Cerebellar nuclear complex (tissue), 1 donor: Measurements from ENCODE around the gene SUB1.
"Not testable (repeated sequence)": the region's sequence is repeated elsewhere in the genome, so short reads cannot be mapped to it uniquely, and the experiment has no call there.

ENCODE experiments used
- DNase-seq, 2 experiments: peaks; one replicate each; lab custom pipeline; 2025; lab: John Stamatoyannopoulos, UW

Gene SUB1

DNA sequence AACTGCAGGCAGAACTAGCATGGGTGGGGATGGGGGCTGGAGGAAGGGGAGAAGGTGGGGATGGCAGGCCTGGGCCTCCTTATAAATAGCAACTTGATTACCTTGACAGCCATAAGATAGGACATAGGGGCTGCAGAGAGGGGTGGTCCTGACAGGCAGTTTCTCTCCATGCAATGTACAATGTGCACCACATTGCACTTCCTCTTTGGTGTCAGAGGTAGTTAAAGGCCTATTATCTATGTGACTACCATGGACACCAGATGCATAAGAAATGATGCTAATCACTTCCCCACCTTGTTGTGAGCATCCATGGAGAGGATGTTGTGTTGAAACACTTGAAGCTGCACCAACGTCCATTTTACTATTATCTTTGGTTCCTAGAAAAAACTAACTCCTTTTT, 20.2 kb upstream of the SUB1 start:
- DNase-seq, result no peak

DNA sequence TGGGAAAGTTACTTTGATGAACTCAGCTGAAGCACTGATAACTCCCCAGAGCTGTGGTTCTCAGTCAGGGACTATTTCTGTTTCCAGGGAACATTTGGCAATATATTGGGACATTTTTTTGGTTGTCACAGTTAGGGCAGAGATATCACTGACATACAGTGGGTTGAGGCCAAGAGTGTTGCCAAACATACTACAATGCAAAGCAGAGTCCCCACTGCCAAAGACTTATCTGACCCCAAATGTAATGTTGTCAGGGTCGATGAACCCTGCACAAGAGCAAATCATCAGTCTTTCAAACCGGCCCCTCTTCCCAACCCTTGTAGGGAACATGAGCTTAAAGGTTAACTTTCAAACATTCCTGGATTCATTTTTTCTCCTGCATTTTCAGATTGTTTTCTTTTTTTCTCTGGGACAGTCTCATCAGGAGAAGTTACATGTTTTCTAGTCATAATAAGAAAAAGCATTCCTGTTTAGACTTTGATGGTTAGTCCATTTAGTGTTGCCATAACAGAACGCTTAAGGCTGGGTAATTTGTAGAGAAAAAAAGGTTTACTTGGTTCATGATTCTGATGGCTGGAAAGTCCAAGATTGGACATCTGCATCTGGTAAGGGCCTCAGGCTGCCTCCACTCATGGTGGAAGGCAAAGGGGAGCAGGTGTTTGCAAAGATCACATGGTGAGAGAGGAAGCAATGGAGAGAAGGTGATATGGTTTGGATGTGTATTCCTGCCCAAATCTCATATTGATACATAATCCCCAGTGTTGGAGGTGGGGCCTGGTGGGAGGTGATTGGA, 18.8 kb upstream of the SUB1 start:
- DNase-seq, result no peak

DNA sequence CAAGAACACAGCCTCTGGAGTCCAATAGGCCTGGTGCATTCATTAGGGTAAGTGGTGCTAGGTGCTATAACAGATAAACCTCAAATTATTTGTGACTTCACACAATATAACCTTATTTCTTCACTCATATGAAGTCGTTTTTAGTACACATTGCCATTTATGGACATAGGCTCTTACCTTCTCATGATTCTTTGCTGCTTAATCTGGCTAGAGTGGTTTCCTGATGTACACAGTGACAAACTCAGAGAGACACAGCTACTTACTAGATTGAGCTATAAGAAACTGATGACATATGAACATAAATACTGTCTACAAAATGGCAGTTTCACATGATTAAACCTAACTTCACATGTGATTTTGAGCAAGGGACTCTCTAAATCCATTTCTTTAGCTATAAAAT, 14.2 kb upstream of the SUB1 start:
- no peak for DNase-seq

DNA sequence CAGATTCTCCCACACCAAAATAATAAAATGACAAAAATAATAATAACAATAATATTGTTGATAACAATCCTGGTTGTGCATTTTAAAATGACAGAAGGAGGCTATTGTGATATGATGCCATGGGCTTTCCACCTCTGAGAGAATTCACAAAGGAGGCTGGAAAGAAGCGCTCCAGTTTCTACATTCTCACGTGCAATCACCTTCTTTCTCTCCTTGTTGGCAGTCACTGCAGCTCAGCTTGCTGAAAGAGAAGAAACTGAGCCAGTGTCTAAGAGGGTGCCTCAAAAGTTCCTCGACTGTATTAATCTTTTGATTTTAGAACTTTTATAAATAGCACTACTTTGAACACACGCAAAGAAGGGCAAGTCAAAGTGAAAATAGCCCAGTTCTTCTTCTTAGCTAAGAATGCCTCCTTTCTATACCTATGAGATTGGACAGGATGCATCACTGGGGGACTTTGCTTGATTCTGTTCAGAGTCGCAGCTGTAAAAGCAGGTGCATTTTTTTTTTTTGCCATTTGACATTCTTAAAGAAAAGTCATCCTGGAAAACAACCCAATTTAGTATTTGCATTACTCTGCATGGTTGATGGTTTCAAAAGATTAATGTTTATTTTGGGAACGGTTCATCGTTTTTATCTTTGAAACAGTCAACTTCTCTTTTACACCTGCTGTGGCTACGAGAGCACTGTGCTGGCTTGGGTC, 12.4 kb upstream of the SUB1 start:
- no peak for DNase-seq

DNA sequence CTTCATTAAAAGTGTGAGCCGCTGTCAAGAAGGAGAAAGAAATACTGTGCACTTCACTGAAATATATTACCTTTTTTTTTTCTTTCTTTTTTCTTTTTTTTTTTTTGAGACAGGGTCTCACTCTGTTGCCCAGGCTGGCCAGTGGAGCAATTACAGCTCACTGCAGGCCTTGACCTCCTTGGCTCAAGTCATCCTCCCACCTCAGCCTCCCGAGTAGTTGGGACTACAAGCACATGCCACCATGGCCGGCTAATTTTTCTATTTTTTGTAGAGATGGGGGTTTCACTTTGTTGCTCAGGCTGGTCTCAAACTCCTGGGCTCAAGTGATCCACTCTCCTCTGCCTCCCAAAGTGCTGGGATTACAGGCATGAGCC, 11.9 kb upstream of the SUB1 start:
- DNase-seq, result not testable (repeated sequence)

DNA sequence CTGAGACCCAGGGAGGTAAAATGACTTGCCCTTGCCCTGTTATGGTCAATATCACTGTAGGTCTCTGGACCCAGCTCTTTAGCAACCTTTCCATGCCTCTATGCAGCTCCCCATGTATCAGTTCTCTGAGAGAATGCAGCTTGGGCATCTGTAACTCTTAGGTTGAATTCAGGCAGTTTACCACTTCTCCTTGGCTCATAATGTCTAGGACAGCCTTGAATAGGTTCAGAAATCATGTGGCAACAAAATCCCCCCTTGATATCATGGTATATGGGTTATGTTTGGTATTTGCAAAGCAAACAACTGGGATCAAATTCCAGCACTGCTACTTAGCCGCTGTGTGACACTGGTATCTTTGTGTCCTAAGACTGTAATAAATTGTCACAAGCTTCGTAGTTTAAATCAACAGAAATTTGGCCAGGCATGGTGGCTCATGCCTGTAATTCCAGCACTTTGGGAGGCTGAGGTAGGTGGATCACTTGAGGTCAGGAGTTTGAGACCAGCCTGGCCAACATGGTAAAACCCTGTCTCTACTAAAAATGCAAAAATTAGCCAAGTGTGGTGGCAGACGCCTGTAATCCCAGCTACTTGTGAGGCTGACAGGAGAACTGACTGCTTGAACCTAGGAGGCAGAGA, 10.7 kb upstream of the SUB1 start:
- no peak for DNase-seq

DNA sequence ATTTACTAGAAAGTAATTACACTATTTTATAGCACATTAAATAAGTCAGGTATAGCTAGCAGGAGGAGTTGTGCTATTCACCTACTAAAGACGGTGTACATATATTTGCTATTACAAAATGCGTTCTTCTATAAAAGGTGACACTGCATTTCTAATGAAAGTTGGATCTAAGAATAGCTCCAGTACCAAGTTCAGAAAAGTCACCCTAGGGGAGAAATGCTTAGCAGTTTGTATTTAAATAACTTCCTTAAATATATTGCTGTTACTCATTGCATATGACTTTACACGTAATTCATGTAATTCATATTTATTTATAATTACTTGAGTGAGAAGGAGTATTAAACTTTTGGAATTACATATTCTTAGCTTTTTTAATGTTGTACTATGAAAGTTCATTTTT, 7.0 kb upstream of the SUB1 start:
- DNase-seq, result no peak

DNA sequence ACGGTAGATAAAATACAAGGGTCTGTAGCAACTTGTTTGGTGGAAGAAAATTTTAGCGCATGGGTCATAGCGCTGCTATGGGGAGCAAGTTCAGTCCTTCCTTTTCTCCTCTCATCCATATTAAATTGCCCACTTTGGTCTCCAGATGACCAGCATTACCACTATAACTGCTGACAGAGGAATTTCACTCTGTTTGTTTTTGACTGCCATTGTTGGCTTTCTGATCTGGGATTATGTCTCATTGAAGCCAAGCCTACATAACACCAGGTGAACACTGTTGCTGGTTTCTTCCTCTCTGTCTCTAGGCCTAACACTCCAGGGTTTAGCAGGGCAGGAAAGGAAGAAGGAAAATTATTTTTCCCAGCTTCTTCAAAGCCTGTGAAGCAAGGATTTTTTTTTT, 6.6 kb upstream of the SUB1 start:
- no peak for DNase-seq

DNA sequence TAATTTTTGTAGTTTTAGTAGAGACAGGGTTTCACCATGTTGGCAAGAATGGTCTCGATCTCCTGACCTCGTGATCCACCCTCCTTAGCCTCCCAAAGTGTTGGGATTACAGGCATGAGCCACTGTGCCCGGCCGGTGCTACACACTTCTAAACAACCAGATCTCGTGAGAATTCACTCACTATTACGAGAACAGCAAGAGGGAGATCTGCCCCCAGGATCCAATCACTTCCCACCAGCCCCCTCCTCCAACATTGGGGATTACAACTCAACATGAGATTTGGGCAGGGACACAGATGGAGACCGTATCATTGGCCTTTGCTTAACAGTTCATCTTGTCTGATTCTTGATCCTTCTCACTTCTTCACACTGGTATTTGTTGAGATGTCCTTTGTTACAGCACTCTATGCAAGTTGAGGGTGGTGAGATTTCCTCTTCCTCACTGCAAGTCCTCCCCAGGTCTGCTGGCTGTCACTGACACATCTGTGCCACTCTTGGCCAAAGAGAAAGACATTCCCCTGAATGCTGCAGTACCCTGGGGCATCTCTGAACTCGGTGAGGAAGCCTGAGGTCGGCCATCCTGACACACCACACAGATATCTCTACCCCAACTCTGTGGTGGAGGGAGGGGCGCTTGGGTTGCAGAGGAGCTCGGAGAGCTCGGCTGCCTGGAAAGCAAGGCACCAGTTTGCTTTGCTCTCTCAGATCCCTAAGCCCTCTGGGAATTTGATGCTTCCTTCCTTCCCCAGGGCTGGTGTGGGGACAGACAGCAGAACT, 4.2 kb upstream of the SUB1 start:
- no peak for DNase-seq

DNA sequence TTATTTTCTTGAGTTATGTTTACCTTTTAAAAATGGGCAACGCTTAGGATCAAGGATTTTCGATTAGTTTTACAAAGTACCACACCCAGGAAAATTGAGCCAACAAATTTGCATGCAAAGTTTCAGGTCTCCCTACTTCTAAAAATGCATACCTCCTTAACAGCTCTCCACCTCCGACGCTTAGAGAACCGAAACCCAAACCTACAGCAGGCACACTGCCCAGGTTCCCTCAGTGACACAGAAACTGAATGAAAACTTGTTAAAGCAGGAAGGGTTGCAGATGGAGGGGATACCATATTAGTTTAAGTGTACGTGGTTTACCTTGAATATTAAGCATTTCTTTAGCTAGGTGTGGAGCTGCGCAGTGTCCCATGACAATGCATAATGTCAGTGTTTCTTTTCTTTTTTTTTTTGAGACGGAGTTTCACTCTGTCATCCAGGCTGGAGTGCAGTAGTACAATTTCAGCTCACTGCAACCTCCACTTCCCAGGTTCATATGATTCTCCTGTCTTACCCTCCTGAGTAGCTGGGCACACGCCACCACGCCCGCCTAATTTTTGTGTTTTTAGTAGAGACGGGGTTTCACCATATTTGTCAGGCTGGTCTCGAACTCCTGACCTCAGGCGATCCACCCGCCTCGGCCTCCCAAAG, 1.6 kb upstream of the SUB1 start:
- DNase-seq, result no peak

DNA sequence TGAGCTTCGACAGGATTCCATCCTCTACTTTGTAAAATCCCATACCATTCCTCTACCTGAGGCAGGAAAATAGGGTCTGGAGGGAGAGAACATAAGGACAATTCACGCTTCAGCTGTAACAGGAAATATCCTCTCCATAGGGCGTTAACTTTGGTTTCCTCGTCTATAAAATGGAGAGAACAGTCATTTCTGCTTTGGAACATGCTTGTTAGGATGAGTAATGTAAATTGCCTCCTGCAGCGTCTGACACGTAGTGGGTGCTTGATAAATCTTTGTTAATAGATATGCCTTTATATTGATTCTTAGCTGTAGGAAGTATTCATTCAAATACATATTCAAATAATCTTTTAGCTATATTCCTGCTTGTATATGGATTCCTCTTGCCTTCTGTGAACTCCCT, 711 bp upstream of the SUB1 start:
- no peak for DNase-seq

DNA sequence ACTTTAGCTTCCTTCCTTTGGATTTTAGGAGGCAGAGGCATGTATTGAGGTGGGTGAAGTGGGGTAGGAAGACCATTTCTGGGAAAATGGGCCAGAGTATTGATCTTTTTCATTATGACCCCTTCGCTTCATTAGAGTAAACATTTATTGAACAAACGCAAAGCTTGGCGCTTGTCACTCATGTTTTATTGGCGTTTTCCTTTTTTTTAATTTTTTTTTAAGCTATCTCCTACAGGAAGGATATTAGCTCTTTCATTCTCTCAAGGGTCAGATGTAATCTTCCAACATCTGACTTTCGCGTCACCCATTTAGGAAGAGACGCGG, 273 bp upstream of the SUB1 start:
- no peak for DNase-seq

DNA sequence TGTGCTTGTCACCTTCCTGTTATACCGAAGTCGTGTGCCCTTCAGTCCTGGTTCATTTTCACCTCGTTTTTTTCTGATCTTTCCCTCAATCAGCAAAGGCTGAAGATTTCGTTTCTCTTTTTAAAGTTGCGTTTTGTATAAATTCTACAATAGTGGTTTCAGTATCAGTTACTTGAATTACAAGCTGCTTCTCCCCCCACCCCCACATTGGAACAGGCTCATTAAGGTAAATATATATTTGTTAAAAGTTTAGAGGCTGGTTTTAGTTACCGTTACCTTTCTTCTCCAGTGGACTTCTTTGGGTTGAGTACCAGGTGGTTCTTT, 881 bp downstream of the SUB1 start:
- no peak for DNase-seq

DNA sequence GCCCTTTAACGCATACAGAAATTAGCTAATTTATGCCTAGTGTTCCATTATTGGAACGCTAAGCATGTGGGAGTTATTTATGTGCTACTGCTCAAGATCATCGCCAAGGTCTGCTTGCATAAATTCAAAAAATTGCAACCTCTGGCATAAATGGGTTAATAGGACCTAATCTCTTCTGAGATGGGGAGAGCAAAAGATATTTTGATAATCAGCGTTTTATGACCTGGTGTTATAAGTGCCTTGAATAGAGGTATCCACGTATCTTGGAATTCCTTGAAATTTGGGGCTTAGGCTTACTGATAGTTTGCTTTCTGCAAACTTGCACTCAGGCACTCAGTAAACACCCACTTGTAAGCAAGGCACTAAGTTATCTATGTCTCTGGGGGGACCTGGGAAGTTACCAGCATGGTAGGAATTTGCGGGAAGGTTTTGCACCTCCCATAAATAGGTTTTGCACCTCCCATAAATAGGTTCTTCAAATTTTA, 1.8 kb downstream of the SUB1 start:
- no peak for DNase-seq

DNA sequence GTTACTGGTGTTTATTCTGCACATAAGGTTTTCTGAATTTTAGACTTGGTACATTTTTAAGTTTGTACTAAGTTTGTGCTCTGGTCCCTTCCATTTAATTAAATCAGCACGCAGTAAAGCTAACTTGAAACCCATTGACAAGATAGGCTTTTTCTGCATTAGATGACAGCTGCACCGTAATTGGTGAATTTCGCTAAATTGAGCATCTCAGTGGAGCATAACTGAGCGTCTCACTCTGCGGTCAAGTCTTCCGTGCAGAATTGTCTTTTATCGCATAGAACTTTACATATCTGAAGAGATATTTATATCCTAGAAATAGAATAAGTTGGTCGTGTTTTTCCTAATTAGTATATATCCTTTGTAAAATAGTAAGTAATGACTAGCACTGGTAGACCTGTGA, 4.1 kb downstream of the SUB1 start:
- no peak for DNase-seq

DNA sequence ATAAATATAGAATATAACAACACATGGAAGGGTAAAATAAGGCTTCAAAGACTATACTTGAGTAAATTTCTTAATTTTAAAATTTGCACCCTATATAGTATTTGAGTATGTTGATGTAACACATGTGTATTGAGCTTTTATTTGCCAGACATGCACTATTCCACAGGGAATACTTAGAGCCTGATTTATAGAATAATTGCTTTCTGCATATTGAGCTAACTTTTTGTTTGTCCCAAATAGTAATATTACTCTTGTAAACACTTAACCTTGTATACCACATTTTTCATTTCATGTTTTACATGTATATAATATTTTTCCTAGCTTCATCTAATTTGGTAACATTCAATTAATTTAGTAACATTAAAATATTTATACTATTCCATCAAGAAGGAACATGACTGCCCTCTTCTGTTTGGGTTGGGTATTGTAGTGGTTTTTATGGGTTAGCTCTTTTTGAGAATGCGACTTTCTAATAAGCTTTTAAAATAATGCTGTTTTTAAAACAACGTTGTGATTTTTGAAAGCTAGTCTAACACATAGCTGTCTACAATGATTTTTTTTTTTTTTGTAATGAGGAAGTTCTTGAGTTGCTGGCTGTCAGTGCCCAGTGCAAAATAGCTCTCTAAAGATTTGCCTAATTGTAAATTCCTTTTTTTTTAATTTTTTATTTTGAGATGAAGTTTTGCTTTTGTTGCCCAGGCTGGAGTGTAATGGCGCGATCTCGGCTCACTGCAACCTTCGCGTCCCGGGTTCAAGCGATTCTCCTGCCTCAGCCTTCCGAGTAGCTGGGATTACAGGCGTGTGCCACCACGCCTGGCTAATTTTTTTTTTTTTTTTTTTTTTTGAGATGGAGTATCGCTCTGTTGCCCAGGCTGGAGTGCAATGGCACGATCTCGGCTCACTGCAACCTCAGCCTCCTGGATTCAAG, 4.8 kb downstream of the SUB1 start:
- no peak for DNase-seq

DNA sequence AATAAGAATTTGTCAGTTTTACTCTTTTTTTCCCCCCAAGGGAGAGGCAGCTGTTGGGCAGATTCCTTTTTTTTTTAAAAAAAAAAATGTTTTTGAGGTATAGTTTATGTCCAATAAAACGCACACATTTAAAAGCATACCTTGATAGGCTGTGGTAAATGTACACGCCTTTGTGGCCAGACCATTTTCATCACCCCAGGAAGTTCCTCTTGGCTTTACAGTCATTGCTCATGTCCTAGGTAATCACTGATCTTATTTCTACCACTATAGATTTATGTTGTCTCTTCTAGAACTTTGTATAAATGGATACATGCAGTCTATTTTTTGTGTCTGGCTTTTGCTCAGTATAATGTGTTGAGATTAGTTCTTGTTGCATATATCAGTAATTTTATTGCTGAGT, 9.8 kb downstream of the SUB1 start:
- DNase-seq, result no peak

DNA sequence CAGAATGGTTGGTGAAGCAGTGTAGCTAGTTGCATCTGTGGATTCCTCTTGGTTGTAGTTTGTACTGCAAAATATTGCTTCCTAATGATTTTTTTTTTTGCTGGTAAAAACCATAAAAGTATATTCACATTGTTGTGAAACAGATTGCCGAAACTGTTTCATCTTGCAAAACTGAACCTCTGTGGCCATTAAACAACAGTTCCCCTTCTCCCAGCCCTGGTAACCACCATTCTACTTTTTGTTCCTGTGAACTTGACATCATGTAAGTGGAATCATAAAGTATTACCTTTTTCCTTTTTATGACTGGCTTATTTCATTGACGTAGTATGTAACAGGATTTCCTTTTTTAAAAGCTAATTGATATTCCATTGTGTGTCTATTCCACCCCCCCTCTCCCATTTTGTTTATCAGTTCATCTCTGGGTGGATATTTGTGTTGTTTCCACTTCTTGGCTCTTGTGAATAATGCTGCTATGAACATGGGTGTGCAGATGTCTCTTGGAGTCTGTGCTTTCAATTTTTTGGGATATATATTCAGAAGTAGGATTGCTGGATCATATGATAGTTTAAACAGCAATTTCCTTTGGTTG, 11.8 kb downstream of the SUB1 start:
- no peak for DNase-seq

DNA sequence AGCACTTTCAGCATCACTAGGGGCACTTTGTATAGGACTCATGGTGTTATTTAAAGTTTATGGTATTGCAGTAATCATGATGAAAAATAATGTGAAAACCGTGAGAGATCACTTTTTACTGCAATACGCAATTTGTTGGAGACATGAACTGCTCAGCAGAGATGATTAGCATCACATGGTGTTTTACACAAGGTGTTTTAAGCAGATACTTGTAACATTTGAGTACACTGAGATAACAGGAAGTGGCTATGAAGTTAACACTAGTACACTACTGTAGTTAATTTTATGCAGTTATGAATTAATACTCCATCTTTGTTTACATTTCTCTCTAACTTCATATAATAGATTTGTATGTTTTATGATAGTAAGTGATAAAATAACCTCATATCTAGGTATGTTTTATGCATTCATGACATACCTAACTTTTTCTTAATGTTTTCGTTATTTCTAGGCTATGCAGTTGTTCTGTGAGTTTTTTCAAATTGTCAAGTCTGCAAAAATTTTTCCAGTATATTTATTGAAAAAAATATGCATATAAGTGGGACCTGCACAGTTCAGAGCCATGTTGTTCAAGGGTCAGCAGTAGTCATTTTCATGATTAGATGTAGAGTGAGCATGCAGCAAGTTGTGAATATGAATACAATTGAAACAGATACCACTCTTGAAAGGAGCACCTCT, 13.0 kb downstream of the SUB1 start:
- no peak for DNase-seq

DNA sequence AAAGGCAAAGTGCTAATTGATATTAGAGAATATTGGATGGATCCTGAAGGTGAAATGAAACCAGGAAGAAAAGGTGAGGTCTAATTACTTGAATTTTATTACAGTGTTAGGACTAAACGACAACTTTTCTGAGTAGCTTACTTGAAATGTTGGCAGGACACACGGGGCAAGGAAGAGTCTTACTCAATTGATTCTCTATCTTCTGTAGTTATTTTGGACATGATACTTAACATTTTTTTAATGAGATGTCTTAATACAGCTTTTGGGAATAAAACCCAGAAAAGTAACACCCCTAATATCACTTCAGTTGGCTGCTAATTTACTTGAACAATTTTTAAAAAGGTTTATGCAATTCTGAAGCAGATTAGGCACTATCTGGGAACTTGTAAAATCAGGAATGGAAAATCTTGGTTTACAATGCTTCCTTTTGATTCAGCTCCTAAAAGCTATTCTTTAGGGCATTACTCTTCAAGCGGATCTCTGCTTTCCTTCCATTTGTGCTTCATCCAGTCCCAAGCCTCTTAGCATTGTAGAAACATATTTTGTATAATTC, 13.7 kb downstream of the SUB1 start:
- no peak for DNase-seq
